Ecto neural progenitor cell (in vitro differentiated cells): ENCODE results near the gene SLC7A10.
"Not testable (repeated sequence)": the region's sequence is repeated elsewhere in the genome, so short reads cannot be mapped to it uniquely, and the experiment has no call there.

Source experiments
- DNase-seq: peaks from one replicate; pipeline ENCODE4 v3.0.0-alpha.2; 2018; ENCODE audit warnings: low spot score

SLC7A10 gene

DNA sequence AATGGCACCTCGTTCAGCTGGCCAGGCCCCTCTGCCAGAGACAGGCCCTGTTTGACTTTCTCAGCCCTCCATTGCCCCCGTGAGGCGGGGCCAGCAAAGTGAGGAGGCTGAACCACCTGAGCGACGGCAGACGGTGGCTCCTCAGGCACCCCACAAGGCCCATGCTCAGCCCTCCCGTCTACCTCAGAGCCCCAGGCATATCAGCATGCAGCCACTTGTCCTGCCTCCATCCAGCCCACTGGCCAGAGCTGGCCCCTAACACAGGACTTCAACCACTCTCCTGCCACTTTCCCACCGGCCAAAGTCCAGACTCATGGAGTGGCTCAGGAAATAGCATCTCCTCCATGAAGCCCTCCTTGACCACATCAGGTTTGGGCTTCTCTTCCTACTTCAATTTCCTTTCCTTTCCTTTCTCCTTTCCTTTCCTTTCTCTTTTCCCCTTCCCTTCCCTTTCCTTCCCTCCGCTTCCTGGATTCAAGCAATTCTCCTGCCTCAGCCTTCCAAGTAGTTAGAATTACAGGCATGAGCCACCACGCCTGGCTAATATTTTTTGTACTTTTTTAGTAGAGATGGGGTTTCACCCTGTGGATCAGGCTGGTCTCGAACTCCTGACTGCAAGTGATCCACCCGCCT, 9.3 kb downstream of the SLC7A10 start:
- no peak for DNase-seq

DNA sequence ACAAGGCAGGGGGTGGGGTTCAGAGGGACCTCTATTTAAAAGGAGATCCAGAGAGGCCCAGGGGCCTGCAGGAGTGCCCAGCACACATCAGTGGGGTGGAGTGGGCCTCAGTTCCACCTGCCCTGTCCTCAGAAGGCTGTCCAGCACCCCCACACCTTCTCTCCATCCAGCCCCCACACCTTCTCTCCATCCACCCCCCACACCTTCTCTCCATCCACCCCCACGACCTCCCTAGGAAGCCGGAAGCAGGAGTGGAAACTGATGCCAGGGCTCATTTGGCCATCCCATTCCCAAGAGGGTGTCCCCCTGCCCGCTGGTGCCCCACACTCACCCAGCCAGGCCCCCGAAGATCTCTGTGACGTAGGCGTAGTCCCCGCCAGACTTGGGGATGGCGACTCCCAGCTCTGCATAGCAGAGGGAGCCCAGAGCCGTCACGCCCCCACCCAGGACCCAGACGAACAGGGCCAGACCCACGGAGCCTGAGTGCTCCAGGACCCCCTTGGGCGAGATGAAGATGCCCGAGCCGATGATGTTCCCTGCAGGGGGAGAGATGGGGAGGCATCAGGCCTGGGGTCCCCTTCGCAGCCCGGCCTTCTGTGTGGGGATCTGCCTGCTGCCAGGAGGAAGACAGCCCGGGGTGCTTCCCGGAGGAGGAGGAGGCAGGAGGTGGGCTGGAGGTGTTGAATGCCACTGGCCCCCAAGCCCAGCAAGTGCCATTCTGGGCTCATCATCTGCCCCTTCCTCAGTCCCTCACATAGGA, 10.0 kb downstream of the SLC7A10 start:
- no peak for DNase-seq

GRCh38 chr19:33214596-33214995, 11.1 kb downstream of the SLC7A10 start:
- peak; percentile 72 for DNase-seq

GRCh38 chr19:33212436-33213172, 13.0 kb downstream of the SLC7A10 start:
- no peak for DNase-seq

GRCh38 chr19:33211794-33212435, 13.7 kb downstream of the SLC7A10 start:
- DNase-seq = no peak

GRCh38 chr19:33210266-33210940, 15.2 kb downstream of the SLC7A10 start:
- DNase-seq = no peak

DNA sequence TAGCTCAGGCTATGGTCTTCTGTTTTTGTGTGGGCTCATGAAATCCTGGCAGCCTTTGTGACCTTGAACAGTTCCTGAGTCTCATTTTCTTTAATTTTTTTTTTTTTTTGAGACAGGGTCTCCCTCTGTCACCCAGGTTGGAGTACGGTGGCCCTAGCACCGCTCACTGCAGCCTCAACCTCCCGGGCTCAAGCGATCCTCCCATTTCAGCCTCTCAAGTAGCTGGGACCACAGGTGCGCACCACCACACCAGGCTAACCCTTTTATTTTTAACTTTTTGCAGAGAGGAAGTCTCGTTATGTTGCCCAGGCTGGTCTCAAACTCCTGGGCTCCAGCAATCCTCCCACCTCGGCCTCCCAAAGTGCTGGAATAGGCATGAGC, 15.8 kb downstream of the SLC7A10 start:
- not testable (repeated sequence) for DNase-seq

- DNase-seq = no peak
These were observed 16.5 kb downstream of the SLC7A10 start for GRCh38 chr19:33208904-33209849.

GRCh38 chr19:33208371-33208895, 17.2 kb downstream of the SLC7A10 start:
- DNase-seq = no peak

DNA sequence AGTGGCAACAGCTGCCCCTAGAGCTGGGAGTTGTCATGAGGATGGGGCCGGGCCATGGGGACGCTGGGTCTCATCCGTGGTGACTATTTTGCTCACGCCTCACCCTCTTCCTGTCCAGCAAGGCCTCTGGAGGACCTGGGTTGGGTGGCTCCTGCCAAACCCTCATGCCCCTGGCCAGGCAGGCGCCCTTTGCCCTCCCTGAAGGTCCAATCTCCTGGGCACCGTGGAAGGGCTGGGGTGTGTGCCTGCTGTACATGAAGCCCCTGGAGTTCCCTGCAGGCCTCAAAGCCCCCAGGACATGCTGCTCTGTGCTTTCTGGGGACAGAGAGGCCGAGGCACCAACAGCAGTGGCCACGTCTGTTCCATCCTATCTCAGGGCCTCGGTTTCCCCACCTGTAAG, 17.7 kb downstream of the SLC7A10 start:
- no peak for DNase-seq

DNA sequence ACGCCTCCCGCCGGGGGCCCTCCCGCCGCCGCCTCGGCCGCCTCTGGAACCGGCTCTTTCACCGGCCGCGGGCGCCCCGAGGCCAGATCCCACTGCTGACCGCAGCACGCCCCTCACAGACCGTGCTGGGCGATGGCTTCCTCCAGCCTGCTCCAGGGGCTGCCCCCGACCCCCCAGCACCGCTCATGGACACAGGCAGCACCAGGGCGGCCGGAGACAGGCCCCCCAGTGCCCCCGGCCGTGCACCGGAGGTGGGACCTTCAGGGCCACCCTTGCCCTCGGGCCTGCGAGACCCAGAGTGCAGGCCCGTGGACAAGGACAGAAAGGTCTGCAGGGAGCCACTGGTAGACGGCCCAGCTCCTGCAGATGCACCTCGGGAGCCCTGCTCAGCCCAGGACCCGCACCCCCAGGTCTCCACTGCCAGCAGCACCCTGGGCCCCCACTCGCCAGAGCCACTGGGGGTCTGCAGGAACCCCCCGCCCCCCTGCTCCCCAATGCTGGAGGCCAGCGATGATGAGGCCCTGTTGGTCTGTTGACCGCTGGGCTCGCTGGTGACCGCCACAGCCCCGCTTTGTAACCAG, 18.5 kb downstream of the SLC7A10 start:
- no peak for DNase-seq

DNA sequence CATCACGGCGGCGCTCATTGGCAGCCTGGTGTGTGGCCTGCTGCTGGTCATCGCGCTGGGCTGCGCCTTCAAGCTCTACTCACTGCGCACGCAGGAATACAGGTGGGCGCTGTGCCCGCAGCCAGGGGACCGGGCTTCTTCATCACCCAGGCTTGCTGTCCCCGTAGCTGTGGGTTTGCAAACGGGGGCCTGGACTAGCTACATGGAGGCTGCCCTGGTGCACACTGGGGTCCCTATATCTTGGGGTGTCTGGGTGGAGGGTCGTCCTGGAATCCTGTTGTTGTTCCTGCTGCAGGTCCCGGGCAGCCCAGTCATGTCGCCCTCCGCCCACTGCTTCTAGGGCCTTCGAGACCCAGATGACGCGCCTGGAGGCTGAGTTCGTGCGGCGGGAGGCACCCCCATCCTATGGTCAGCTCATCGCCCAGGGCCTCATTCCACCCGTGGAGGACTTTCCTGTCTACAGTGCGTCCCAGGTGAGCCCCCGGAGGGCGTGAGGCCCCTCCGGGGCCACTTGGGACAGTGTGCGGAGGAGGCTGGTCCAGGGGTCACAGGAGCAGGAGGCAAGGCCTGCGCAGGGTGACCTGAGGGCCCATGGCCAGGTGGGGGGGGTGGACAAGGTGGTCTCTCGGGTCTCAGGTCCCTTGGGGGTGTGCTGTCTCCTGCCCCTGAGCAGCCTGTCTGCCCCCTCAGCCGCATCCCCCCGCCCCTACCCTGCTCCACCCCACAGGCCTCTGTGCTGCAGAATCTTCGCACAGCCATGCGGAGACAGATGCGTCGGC, 19.2 kb downstream of the SLC7A10 start:
- DNase-seq = no peak

DNA sequence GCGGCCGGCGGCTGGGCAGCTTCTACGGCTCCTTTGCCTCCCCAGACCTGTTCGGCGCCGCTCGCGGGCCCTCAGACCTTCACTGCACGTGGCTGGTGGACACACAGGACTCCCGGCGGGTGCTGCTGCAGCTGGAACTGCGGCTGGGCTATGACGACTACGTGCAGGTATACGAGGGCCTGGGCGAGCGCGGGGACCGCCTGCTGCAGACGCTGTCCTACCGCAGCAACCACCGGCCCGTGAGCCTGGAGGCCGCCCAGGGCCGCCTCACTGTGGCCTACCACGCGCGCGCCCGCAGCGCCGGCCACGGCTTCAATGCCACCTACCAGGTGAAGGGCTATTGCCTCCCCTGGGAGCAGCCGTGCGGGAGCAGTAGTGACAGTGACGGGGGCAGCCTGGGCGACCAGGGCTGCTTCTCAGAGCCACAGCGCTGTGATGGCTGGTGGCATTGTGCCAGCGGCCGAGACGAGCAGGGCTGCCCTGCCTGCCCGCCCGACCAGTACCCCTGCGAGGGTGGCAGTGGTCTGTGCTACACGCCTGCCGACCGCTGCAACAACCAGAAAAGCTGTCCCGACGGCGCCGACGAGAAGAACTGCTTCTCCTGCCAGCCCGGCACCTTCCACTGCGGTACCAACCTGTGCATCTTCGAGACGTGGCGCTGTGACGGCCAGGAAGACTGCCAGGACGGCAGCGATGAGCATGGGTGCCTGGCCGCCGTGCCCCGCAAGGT, 20.0 kb downstream of the SLC7A10 start:
- no peak for DNase-seq

DNA sequence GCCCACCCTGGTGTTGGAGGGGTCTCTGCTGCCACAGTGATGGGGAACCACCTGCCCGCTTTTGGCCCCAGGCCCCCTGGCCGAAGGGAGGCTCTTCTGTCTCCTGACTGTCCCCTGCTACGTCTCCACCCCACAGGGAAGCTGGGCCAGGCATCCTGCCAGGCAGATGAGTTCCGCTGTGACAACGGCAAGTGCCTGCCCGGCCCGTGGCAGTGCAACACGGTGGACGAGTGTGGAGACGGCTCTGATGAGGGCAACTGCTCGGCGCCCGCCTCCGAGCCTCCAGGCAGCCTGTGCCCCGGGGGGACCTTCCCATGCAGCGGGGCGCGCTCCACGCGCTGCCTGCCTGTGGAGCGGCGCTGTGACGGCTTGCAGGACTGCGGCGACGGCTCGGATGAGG, 20.5 kb downstream of the SLC7A10 start:
- no peak for DNase-seq

- DNase-seq = no peak
These were observed 21.3 kb downstream of the SLC7A10 start for GRCh38 chr19:33204136-33204973.

DNA sequence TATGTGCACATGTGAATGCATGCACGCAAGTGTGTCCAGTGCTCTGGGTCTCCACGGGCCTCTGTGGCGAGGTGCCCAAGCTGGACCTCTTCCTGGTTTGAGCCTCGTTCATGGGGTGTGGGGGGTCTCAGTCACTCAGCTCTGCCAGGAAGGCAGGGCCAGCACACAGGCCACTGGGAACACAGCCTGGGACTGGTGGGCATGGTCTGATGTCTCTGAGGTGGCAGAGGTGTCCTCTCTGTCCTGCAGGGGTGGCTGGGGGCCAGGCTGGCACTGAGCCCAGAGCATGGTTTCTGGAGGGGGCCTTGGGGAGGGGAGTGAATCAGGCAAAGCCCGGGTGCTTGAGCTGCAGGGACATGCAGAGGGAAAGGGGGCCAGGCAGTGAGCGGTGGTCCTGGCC, 22.1 kb downstream of the SLC7A10 start:
- DNase-seq = no peak

DNA sequence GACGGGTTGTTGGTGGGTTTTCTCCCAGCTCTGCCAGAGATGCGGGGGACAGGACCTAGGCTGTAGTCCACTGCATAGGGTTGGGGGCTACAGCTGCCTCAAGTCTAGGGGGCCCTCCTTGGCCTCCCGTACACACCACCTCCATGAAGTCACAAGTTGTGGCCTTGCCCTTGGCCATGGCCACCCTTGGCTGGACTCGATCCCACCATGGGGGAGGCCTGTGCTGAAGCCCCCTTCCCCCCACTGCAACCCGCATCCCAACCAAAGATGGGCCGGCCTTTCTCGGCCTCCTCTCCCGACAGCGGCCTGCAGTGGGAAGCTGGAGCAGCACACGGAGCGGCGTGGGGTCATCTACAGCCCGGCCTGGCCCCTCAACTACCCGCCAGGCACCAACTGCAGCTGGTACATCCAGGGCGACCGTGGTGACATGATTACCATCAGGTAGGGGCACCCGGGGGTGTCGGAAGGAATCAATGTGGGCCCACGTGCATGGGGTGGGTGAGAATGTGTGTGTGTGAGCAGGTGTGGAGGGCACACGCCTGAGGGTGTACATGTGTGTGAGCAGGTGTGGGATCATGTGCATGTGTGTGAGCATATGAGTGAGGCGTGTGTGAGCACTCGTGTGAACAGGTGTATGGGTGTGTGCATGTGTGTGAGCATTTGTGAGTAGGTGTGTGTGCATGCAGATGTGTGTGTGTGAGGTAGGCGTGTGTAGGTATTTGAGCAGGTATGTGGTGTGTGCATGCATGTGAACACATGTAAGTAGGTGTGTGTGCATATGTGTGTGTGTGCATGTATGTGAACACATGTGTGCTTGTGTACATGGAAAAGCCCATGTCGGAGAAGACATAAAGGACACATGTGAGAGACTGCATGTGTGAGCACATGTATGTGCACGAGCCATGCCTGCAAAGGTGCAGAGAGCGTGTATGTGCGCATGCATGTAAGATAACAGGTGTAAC, 22.8 kb downstream of the SLC7A10 start:
- DNase-seq = no peak
